HEK293 (cell line): ENCODE results near the gene MPZL1.

Experiments used
- BCL11B ChIP-seq: fragments of 450-650 bp; formaldehyde crosslinking; IDR thresholded peaks from 2 replicates; pipeline ENCODE4 v1.5.1; 2016; ENCODE audit warnings: low read depth, missing biosample characterization, missing genetic modification characterization
- EGR2 ChIP-seq: fragments of 450-650 bp; formaldehyde crosslinking; IDR thresholded peaks from 2 replicates; pipeline ENCODE4 v1.5.1; 2016; ENCODE audit warnings: low read depth, missing biosample characterization, missing genetic modification characterization
- FEZF1 ChIP-seq: fragments of 450-650 bp; formaldehyde crosslinking; IDR thresholded peaks from 2 replicates; pipeline ENCODE4 v1.5.1; 2016; ENCODE audit warnings: missing biosample characterization, missing genetic modification characterization
- KLF9 ChIP-seq: fragments of 450-650 bp; formaldehyde crosslinking; IDR thresholded peaks from 2 replicates; pipeline ENCODE4 v1.5.1; 2016; ENCODE audit warnings: missing biosample characterization, missing genetic modification characterization, low read depth
- MZF1 ChIP-seq: fragments of 450-650 bp; formaldehyde crosslinking; IDR thresholded peaks from 2 replicates; pipeline ENCODE4 v1.5.1; 2017; ENCODE audit warnings: missing biosample characterization, missing genetic modification characterization, borderline replicate concordance
- SALL2 ChIP-seq: fragments of 450-650 bp; formaldehyde crosslinking; IDR thresholded peaks from 2 replicates; pipeline ENCODE4 v1.5.0; 2017; ENCODE audit warnings: missing biosample characterization, mild to moderate bottlenecking, missing genetic modification characterization, borderline replicate concordance
- ZNF133 ChIP-seq: fragments of 450-650 bp; formaldehyde crosslinking; IDR thresholded peaks from 2 replicates; pipeline ENCODE4 v1.5.1; 2016; ENCODE audit warnings: missing biosample characterization, missing genetic modification characterization
- ZNF138 ChIP-seq: fragments of 450-650 bp; formaldehyde crosslinking; IDR thresholded peaks from 2 replicates; pipeline ENCODE4 v1.5.1; 2016; ENCODE audit warnings: missing biosample characterization, missing genetic modification characterization, borderline replicate concordance
- ZNF341 ChIP-seq: fragments of 450-650 bp; formaldehyde crosslinking; IDR thresholded peaks from 2 replicates; pipeline ENCODE4; 2016; ENCODE audit warnings: low read depth, missing biosample characterization, missing genetic modification characterization
- ZNF354C ChIP-seq: fragments of 450-650 bp; formaldehyde crosslinking; IDR thresholded peaks from 2 replicates; pipeline ENCODE4 v1.5.1; 2016; ENCODE audit warnings: missing biosample characterization, missing genetic modification characterization, low read depth, borderline replicate concordance
- ZNF37A ChIP-seq: fragments of 450-650 bp; IDR thresholded peaks from 2 replicates; pipeline ENCODE4 v1.5.1; 2018; ENCODE audit warnings: missing biosample characterization, missing genetic modification characterization
- ZNF391 ChIP-seq: fragments of 450-650 bp; formaldehyde crosslinking; IDR thresholded peaks from 2 replicates; pipeline ENCODE4 v1.5.1; 2016; ENCODE audit warnings: low read depth, missing biosample characterization, missing genetic modification characterization, borderline replicate concordance
- ZNF560 ChIP-seq: fragments of 450-650 bp; formaldehyde crosslinking; IDR thresholded peaks from 2 replicates; pipeline ENCODE4 v1.5.1; 2017; ENCODE audit warnings: missing biosample characterization, missing genetic modification characterization, borderline replicate concordance
- ZNF623 ChIP-seq: fragments of 450-650 bp; formaldehyde crosslinking; IDR thresholded peaks from 2 replicates; pipeline ENCODE4 v1.5.1; 2016; ENCODE audit warnings: missing biosample characterization, missing genetic modification characterization
- ZNF677 ChIP-seq: fragments of 450-650 bp; IDR thresholded peaks from 2 replicates; pipeline ENCODE4 v1.5.0; 2018; ENCODE audit warnings: missing biosample characterization, mild to moderate bottlenecking, missing genetic modification characterization, moderate library complexity
- ZNF707 ChIP-seq: fragments of 450-650 bp; formaldehyde crosslinking; IDR thresholded peaks from 2 replicates; pipeline ENCODE4 v1.5.1; 2016; ENCODE audit warnings: missing biosample characterization, missing genetic modification characterization
- ZNF777 ChIP-seq: fragments of 450-650 bp; formaldehyde crosslinking; IDR thresholded peaks from 2 replicates; pipeline ENCODE4 v1.5.1; 2017; ENCODE audit warnings: missing biosample characterization, missing genetic modification characterization, borderline replicate concordance
- ZNF791 ChIP-seq: fragments of 450-650 bp; formaldehyde crosslinking; IDR thresholded peaks from 2 replicates; pipeline ENCODE4 v1.5.1; 2016; ENCODE audit warnings: missing biosample characterization, missing genetic modification characterization
- TF ChIP-seq, protein P1 (sequence below): fragments of 450-650 bp; IDR thresholded peaks from 2 replicates; pipeline ENCODE4 v1.5.1; 2018; ENCODE audit warnings: missing biosample characterization, missing genetic modification characterization
- TF ChIP-seq, protein P2 (sequence below): fragments of 450-650 bp; IDR thresholded peaks from 2 replicates; pipeline ENCODE4 v1.5.1; 2018; ENCODE audit warnings: missing biosample characterization, mild to moderate bottlenecking, missing genetic modification characterization
- TF ChIP-seq, protein P3 (sequence below): fragments of 450-650 bp; formaldehyde crosslinking; conservative IDR thresholded peaks from 2 replicates; pipeline ENCODE4 v1.5.1; 2016; ENCODE audit warnings: low read depth, missing biosample characterization, missing genetic modification characterization
- TF ChIP-seq, protein P4 (sequence below): fragments of 450-650 bp; formaldehyde crosslinking; optimal IDR thresholded peaks from 2 replicates; pipeline ENCODE3; 2016; ENCODE audit warnings: missing biosample characterization, mild to moderate bottlenecking, missing genetic modification characterization
- TF ChIP-seq, protein P5 (sequence below): fragments of 450-650 bp; formaldehyde crosslinking; IDR thresholded peaks from 2 replicates; pipeline ENCODE4 v1.5.1; 2016; ENCODE audit warnings: missing biosample characterization, missing genetic modification characterization
- TF ChIP-seq, protein P6 (sequence below): fragments of 450-650 bp; formaldehyde crosslinking; IDR thresholded peaks from 2 replicates; pipeline ENCODE4 v1.5.1; 2016; ENCODE audit warnings: missing biosample characterization, missing genetic modification characterization

MPZL1 gene

DNA sequence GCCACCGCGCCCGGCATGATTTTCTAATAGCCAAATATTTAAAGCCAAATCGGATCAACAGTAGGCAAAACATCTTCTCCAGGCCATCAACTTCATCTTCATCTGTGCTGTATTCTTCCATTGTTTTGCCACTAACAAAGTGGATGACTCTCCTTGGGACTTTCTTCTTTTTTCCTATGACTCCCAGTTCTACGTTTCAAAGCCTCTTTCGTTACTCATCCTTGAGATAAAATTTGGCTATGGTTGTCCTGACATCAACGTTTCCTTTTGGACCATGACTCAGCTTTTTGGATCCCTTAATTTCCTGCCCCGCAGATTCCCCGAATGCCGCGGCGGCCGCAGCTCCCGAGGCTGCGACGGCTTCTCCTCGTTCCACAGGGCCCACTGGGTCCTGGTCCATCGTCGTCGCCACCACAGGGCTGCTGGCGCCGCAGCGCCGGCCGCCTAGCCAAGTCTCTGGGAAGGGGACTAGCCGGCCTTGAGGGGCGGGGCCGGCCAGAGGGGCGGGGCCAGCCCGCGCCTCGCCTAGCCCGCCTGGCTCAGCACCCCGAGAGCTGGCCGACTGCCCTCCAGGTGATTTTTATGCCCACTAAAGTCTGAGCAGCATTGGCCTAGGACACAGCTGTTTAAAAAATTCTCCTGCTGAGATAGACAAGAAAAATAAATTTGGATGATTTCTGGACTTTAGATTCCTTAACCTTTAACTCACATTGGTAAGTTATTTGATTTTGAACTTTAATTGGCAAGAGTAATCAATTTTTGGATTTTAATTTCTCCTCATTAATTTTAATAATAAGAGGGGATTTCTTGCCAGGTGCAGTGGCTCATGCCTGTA, 98.3 kb downstream of the MPZL1 start (continued):
- no peak for TF ChIP-seq EGR2 (tag by site-specific recombination)
- no peak for TF ChIP-seq ZNF777 (tag by site-specific recombination)
- TF ChIP-seq ZNF560 (tag by site-specific recombination): no peak
- no peak for TF ChIP-seq ZNF677 (tag by site-specific recombination)
- TF ChIP-seq ZNF391 (tag by site-specific recombination): no peak
- no peak for TF ChIP-seq FEZF1
- TF ChIP-seq, protein P1, sequence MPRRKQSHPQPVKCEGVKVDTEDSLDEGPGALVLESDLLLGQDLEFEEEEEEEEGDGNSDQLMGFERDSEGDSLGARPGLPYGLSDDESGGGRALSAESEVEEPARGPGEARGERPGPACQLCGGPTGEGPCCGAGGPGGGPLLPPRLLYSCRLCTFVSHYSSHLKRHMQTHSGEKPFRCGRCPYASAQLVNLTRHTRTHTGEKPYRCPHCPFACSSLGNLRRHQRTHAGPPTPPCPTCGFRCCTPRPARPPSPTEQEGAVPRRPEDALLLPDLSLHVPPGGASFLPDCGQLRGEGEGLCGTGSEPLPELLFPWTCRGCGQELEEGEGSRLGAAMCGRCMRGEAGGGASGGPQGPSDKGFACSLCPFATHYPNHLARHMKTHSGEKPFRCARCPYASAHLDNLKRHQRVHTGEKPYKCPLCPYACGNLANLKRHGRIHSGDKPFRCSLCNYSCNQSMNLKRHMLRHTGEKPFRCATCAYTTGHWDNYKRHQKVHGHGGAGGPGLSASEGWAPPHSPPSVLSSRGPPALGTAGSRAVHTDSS (tag by site-specific recombination): peak; percentile 40
- no peak for TF ChIP-seq ZNF341 (tag by site-specific recombination)
- TF ChIP-seq ZNF707 (tag by site-specific recombination): no peak
- no peak for TF ChIP-seq ZNF37A (tag by site-specific recombination)
- TF ChIP-seq BCL11B (tag by site-specific recombination): no peak
- TF ChIP-seq, protein P2, sequence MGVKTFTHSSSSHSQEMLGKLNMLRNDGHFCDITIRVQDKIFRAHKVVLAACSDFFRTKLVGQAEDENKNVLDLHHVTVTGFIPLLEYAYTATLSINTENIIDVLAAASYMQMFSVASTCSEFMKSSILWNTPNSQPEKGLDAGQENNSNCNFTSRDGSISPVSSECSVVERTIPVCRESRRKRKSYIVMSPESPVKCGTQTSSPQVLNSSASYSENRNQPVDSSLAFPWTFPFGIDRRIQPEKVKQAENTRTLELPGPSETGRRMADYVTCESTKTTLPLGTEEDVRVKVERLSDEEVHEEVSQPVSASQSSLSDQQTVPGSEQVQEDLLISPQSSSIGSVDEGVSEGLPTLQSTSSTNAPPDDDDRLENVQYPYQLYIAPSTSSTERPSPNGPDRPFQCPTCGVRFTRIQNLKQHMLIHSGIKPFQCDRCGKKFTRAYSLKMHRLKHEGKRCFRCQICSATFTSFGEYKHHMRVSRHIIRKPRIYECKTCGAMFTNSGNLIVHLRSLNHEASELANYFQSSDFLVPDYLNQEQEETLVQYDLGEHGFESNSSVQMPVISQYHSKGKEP (tag by site-specific recombination): no peak
- TF ChIP-seq, protein P3, sequence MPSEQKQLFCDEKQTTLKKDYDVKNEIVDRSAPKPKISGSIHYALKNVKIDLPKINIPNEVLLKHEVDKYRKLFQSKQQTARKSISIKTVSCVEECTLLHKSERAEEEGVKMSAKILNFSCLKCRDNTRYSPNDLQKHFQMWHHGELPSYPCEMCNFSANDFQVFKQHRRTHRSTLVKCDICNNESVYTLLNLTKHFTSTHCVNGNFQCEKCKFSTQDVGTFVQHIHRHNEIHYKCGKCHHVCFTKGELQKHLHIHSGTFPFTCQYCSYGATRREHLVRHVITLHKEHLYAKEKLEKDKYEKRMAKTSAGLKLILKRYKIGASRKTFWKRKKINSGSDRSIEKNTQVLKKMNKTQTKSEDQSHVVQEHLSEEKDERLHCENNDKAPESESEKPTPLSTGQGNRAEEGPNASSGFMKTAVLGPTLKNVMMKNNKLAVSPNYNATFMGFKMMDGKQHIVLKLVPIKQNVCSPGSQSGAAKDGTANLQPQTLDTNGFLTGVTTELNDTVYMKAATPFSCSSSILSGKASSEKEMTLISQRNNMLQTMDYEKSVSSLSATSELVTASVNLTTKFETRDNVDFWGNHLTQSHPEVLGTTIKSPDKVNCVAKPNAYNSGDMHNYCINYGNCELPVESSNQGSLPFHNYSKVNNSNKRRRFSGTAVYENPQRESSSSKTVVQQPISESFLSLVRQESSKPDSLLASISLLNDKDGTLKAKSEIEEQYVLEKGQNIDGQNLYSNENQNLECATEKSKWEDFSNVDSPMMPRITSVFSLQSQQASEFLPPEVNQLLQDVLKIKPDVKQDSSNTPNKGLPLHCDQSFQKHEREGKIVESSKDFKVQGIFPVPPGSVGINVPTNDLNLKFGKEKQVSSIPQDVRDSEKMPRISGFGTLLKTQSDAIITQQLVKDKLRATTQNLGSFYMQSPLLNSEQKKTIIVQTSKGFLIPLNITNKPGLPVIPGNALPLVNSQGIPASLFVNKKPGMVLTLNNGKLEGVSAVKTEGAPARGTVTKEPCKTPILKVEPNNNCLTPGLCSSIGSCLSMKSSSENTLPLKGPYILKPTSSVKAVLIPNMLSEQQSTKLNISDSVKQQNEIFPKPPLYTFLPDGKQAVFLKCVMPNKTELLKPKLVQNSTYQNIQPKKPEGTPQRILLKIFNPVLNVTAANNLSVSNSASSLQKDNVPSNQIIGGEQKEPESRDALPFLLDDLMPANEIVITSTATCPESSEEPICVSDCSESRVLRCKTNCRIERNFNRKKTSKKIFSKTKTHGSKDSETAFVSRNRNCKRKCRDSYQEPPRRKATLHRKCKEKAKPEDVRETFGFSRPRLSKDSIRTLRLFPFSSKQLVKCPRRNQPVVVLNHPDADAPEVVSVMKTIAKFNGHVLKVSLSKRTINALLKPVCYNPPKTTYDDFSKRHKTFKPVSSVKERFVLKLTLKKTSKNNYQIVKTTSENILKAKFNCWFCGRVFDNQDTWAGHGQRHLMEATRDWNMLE (tag by site-specific recombination): 0 out of 2 replicates have a peak, but pooled peaks have one; percentile 23
- TF ChIP-seq SALL2: no peak
- no peak for TF ChIP-seq ZNF791 (tag by site-specific recombination)
- peak; percentile 61; the same call in 1 of the 2 replicates for TF ChIP-seq MZF1 (tag by site-specific recombination)
- TF ChIP-seq, protein P4, sequence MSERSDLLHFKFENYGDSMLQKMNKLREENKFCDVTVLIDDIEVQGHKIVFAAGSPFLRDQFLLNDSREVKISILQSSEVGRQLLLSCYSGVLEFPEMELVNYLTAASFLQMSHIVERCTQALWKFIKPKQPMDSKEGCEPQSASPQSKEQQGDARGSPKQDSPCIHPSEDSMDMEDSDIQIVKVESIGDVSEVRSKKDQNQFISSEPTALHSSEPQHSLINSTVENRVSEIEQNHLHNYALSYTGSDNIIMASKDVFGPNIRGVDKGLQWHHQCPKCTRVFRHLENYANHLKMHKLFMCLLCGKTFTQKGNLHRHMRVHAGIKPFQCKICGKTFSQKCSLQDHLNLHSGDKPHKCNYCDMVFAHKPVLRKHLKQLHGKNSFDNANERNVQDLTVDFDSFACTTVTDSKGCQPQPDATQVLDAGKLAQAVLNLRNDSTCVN: peak; percentile 28
- TF ChIP-seq ZNF133 (tag by site-specific recombination): no peak
- TF ChIP-seq ZNF354C: no peak
- no peak for TF ChIP-seq ZNF138 (tag by site-specific recombination)
- TF ChIP-seq ZNF623 (tag by site-specific recombination): no peak
- peak; percentile 82 for TF ChIP-seq KLF9
- TF ChIP-seq, protein P5, sequence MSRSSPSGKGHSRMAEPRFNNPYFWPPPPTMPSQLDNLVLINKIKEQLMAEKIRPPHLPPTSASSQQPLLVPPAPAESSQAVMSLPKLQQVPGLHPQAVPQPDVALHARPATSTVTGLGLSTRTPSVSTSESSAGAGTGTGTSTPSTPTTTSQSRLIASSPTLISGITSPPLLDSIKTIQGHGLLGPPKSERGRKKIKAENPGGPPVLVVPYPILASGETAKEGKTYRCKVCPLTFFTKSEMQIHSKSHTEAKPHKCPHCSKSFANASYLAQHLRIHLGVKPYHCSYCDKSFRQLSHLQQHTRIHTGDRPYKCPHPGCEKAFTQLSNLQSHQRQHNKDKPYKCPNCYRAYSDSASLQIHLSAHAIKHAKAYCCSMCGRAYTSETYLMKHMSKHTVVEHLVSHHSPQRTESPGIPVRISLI (tag by site-specific recombination): no peak
- TF ChIP-seq, protein P6, sequence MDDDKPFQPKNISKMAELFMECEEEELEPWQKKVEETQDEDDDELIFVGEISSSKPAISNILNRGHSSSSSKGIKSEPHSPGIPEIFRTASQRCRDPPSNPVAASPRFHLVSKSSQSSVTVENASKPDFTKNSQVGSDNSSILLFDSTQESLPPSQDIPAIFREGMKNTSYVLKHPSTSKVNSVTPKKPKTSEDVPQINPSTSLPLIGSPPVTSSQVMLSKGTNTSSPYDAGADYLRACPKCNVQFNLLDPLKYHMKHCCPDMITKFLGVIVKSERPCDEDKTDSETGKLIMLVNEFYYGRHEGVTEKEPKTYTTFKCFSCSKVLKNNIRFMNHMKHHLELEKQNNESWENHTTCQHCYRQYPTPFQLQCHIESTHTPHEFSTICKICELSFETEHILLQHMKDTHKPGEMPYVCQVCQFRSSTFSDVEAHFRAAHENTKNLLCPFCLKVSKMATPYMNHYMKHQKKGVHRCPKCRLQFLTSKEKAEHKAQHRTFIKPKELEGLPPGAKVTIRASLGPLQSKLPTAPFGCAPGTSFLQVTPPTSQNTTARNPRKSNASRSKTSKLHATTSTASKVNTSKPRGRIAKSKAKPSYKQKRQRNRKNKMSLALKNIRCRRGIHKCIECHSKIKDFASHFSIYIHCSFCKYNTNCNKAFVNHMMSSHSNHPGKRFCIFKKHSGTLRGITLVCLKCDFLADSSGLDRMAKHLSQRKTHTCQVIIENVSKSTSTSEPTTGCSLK (tag by site-specific recombination): no peak
